ENCODE results near the gene TMEM184A. TPM values are rescaled to one million over a fixed set of nuclear protein-coding genes. Genes with fewer than 3 reads are reported as not detected.

Gene TMEM184A
- total RNA-seq, 1 donor from 2014 or later: 6.6 TPM

GRCh38 chr7:1567049-1567771 lies 11.2 kb upstream of the TMEM184A start:
- Mint-ChIP-seq H3K4me3 (peak overlapping the region; percentile 70), H3K27ac (peak overlapping the region; percentile 67), H3K27me3 (no peaks in the 10 kb centered on the region), H3K9me3 (no peaks in the 10 kb centered on the region), H3K4me1 (ENCODE audit: unreplicated experiment) (peaks cover 23% of the 10 kb centered on the region), H3K36me3 (peaks cover 3% of the 10 kb centered on the region)
- DNase-seq (ENCODE audit: extremely low spot score, unreplicated experiment): no peak
- no peak for TF ChIP-seq CTCF (conservative IDR thresholded peaks at IDR 0.05)

GRCh38 chr7:1566687-1567048 lies 10.7 kb upstream of the TMEM184A start:
- Mint-ChIP-seq H3K27ac (peak overlapping the region; percentile 67), H3K4me3 (peak overlapping the region; percentile 20), H3K9me3 (no peaks in the 10 kb centered on the region), H3K36me3 (peaks cover 3% of the 10 kb centered on the region), H3K4me1 (ENCODE audit: unreplicated experiment) (peaks cover 27% of the 10 kb centered on the region), H3K27me3 (no peaks in the 10 kb centered on the region)
- no peak for TF ChIP-seq CTCF (conservative IDR thresholded peaks at IDR 0.05)
- DNase-seq (ENCODE audit: extremely low spot score, unreplicated experiment): no peak

GRCh38 chr7:1564603-1565022 lies 8.6 kb upstream of the TMEM184A start:
- Mint-ChIP-seq H3K36me3 (peaks cover 3% of the 10 kb centered on the region), H3K9me3 (no peaks in the 10 kb centered on the region), H3K4me1 (ENCODE audit: unreplicated experiment) (peaks cover 27% of the 10 kb centered on the region), H3K4me3 (no peak overlapping the region), H3K27me3 (no peaks in the 10 kb centered on the region), H3K27ac (peak overlapping the region; percentile 83)
- no peak for DNase-seq (ENCODE audit: extremely low spot score, unreplicated experiment)
- no peak for TF ChIP-seq CTCF (conservative IDR thresholded peaks at IDR 0.05)

GRCh38 chr7:1563981-1564602 lies 8.1 kb upstream of the TMEM184A start:
- no peak for TF ChIP-seq CTCF (conservative IDR thresholded peaks at IDR 0.05)
- no peak for DNase-seq (ENCODE audit: extremely low spot score, unreplicated experiment)
- Mint-ChIP-seq H3K4me1 (ENCODE audit: unreplicated experiment) (peaks cover 26% of the 10 kb centered on the region), H3K36me3 (peaks cover 3% of the 10 kb centered on the region), H3K27ac (peak overlapping the region; percentile 83), H3K27me3 (no peaks in the 10 kb centered on the region), H3K9me3 (no peaks in the 10 kb centered on the region), H3K4me3 (no peak overlapping the region)

- Mint-ChIP-seq H3K27ac (no peak overlapping the region), H3K9me3 (no peaks in the 10 kb centered on the region), H3K4me1 (ENCODE audit: unreplicated experiment) (peaks cover 16% of the 10 kb centered on the region), H3K4me3 (no peak overlapping the region), H3K27me3 (no peaks in the 10 kb centered on the region), H3K36me3 (peaks cover 3% of the 10 kb centered on the region)
- no peak for DNase-seq (ENCODE audit: extremely low spot score, unreplicated experiment)
- TF ChIP-seq CTCF (conservative IDR thresholded peaks at IDR 0.05): no peak
Measured at GRCh38 chr7:1562597-1563051, 6.6 kb upstream of the TMEM184A start.

Measured in type B pancreatic cell (in vitro differentiated cells).